Activated naive CD8-positive, alpha-beta T cell treated with anti-CD3 and anti-CD28 coated beads for 36 hours (primary cell): Measurements from ENCODE around the gene COL26A1. TPM values are rescaled to one million over a fixed set of nuclear protein-coding genes. Genes with fewer than 3 reads are reported as not detected.
"Not testable (repeated sequence)": the region's sequence is repeated elsewhere in the genome, so short reads cannot be mapped to it uniquely, and the experiment has no call there.

Experiments used
- DNase-seq: peaks from one replicate; pipeline ENCODE4 v3.0.0; 2021
- H3K27ac Mint-ChIP-seq: one replicate; pipeline ENCODE4 v1.8.0; 2022; ENCODE audit warnings: mild to moderate bottlenecking, moderate library complexity, mixed read lengths
- H3K27me3 Mint-ChIP-seq: one replicate; pipeline ENCODE4 v1.8.0; 2022; ENCODE audit warnings: mild to moderate bottlenecking, mixed read lengths
- H3K36me3 Mint-ChIP-seq: one replicate; pipeline ENCODE4 v1.8.0; 2021; ENCODE audit warnings: mild to moderate bottlenecking, mixed read lengths
- H3K4me1 Mint-ChIP-seq: one replicate; pipeline ENCODE4 v1.8.0; 2021; ENCODE audit warnings: mixed read lengths
- H3K4me3 Mint-ChIP-seq: one replicate; pipeline ENCODE4 v1.8.0; 2022; ENCODE audit warnings: mild to moderate bottlenecking, moderate library complexity, mixed read lengths
- H3K9me3 Mint-ChIP-seq: one replicate; pipeline ENCODE4 v1.8.0; 2022; ENCODE audit warnings: mixed read lengths
- total RNA-seq, 2 experiments: library from RNA; stranded (reverse); gene quantifications; one replicate each; pipeline ENCODE4 v1.2.3, GENCODE V29; 2021

COL26A1 gene
- total RNA-seq, 2 experiments from 2014 or later, result not detected

- Mint-ChIP-seq H3K4me3 (no peak overlapping the region), H3K36me3 (no peaks in the 10 kb centered on the region), H3K9me3 (no peaks in the 10 kb centered on the region), H3K27ac (no peak overlapping the region), H3K4me1 (no peaks in the 10 kb centered on the region), H3K27me3 (peaks cover 25% of the 10 kb centered on the region)
- DNase-seq, result no peak
These were observed 74.3 kb downstream of the COL26A1 start for GRCh38 chr7:101436857-101437576.

DNA sequence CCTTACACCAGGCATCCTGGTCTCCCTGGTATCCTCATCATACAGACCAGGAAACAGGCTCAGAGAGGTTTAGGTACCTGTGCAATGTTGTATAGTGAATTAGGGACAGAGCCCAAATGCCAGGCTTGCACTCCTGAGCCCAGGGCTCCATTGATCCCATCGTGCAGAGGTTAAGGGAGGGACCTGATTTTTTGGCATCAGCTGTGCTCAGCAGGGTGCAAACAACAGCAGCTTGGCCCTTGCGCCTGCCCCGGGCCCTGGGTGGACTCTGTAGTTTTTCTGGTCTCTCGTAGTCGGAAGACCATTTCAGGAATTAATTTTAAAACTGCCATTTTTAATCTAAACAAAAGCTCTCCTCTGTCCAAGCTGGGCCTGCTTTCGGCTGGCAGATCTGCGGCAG, 79.2 kb downstream of the COL26A1 start:
- H3K9me3 Mint-ChIP-seq, result no peaks in the 10 kb centered on the region
- no peak for DNase-seq
- H3K27ac Mint-ChIP-seq, result no peak overlapping the region
- H3K4me3 Mint-ChIP-seq, result no peak overlapping the region
- no peaks in the 10 kb centered on the region for H3K36me3 Mint-ChIP-seq
- H3K4me1 Mint-ChIP-seq, result no peaks in the 10 kb centered on the region
- peaks cover 7% of the 10 kb centered on the region for H3K27me3 Mint-ChIP-seq

- Mint-ChIP-seq H3K9me3 (no peaks in the 10 kb centered on the region), H3K4me3 (no peak overlapping the region), H3K36me3 (no peaks in the 10 kb centered on the region), H3K27me3 (peaks cover 5% of the 10 kb centered on the region), H3K4me1 (no peaks in the 10 kb centered on the region), H3K27ac (no peak overlapping the region)
- DNase-seq, result no peak
These were observed 79.9 kb downstream of the COL26A1 start for GRCh38 chr7:101442426-101443070.

GRCh38 chr7:101450064-101450463, 87.4 kb downstream of the COL26A1 start:
- Mint-ChIP-seq H3K4me3 (no peak overlapping the region), H3K4me1 (no peaks in the 10 kb centered on the region), H3K27ac (no peak overlapping the region), H3K27me3 (no peaks in the 10 kb centered on the region), H3K9me3 (no peaks in the 10 kb centered on the region), H3K36me3 (no peaks in the 10 kb centered on the region)
- DNase-seq, result no peak

GRCh38 chr7:101453617-101454016, 90.9 kb downstream of the COL26A1 start:
- H3K9me3 Mint-ChIP-seq, result no peaks in the 10 kb centered on the region

GRCh38 chr7:101457001-101457750, 94.5 kb downstream of the COL26A1 start:
- Mint-ChIP-seq H3K27ac (no peak overlapping the region), H3K27me3 (no peaks in the 10 kb centered on the region), H3K4me1 (no peaks in the 10 kb centered on the region), H3K36me3 (no peaks in the 10 kb centered on the region), H3K4me3 (no peak overlapping the region), H3K9me3 (no peaks in the 10 kb centered on the region)
- DNase-seq, result no peak

More at GRCh38 chr7:101453617-101454016, 90.9 kb downstream of the COL26A1 start:
- Mint-ChIP-seq H3K36me3 (no peaks in the 10 kb centered on the region), H3K27me3 (no peaks in the 10 kb centered on the region), H3K27ac (no peak overlapping the region), H3K4me3 (no peak overlapping the region), H3K4me1 (no peaks in the 10 kb centered on the region)
- DNase-seq, result no peak

DNA sequence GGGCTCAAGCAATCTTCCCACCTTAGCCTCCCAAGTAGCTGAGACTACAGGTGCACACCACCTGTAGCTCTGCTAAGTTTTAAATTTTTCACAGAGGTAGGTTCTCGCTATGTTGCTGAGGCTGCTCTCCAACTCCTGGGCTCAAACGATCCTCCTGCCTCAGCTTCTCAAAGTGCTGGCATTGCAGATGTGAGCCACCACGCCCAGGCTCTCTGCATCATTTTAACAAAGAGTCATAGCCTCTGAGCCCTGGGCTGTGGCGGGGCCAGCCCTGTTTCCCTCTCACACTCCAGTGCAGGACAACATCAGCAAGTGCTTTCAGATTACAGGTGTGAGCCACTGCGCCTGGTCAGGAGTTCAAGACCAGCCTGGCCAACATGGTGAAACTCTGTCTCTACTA, 102.5 kb downstream of the COL26A1 start:
- Mint-ChIP-seq H3K4me1 (peaks cover 2% of the 10 kb centered on the region), H3K4me3 (no peak overlapping the region), H3K36me3 (no peaks in the 10 kb centered on the region), H3K9me3 (no peaks in the 10 kb centered on the region), H3K27me3 (no peaks in the 10 kb centered on the region), H3K27ac (no peak overlapping the region)
- DNase-seq, result no peak

GRCh38 chr7:101465576-101466196, 103.0 kb downstream of the COL26A1 start:
- H3K27ac Mint-ChIP-seq, result no peak overlapping the region
- no peaks in the 10 kb centered on the region for H3K36me3 Mint-ChIP-seq
- H3K4me1 Mint-ChIP-seq, result peaks cover 2% of the 10 kb centered on the region
- H3K9me3 Mint-ChIP-seq, result no peaks in the 10 kb centered on the region
- no peaks in the 10 kb centered on the region for H3K27me3 Mint-ChIP-seq
- no peak for DNase-seq
- H3K4me3 Mint-ChIP-seq, result no peak overlapping the region

DNA sequence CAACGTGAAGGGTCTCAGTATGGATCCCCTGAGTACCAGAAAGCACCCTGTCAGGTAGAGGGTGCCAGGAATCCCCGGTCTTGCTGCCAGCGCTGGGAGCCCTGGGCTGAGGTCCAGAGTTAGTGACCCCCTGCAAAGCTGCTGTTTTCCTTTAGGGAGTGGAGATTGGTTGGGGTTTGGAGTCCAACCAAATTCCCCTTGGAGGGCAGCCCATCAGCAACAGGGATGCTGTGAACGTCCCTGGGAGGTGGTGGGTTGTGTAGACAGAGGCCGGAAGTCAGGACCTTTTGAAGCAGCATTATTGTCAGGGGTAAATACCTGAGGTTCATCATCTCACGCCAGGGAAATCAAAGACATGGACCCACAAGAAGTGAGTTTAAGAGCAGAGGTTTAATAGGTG, 104.2 kb downstream of the COL26A1 start:
- no peaks in the 10 kb centered on the region for H3K9me3 Mint-ChIP-seq
- H3K4me3 Mint-ChIP-seq, result no peak overlapping the region
- peaks cover 2% of the 10 kb centered on the region for H3K4me1 Mint-ChIP-seq
- H3K27me3 Mint-ChIP-seq, result no peaks in the 10 kb centered on the region
- H3K36me3 Mint-ChIP-seq, result no peaks in the 10 kb centered on the region
- H3K27ac Mint-ChIP-seq, result no peak overlapping the region
- no peak for DNase-seq

- no peaks in the 10 kb centered on the region for H3K36me3 Mint-ChIP-seq
- no peak overlapping the region for H3K4me3 Mint-ChIP-seq
- H3K4me1 Mint-ChIP-seq, result peaks cover 2% of the 10 kb centered on the region
- no peaks in the 10 kb centered on the region for H3K27me3 Mint-ChIP-seq
- no peak for DNase-seq
- no peaks in the 10 kb centered on the region for H3K9me3 Mint-ChIP-seq
- no peak overlapping the region for H3K27ac Mint-ChIP-seq
These were observed 106.0 kb downstream of the COL26A1 start for GRCh38 chr7:101468546-101469275.

DNA sequence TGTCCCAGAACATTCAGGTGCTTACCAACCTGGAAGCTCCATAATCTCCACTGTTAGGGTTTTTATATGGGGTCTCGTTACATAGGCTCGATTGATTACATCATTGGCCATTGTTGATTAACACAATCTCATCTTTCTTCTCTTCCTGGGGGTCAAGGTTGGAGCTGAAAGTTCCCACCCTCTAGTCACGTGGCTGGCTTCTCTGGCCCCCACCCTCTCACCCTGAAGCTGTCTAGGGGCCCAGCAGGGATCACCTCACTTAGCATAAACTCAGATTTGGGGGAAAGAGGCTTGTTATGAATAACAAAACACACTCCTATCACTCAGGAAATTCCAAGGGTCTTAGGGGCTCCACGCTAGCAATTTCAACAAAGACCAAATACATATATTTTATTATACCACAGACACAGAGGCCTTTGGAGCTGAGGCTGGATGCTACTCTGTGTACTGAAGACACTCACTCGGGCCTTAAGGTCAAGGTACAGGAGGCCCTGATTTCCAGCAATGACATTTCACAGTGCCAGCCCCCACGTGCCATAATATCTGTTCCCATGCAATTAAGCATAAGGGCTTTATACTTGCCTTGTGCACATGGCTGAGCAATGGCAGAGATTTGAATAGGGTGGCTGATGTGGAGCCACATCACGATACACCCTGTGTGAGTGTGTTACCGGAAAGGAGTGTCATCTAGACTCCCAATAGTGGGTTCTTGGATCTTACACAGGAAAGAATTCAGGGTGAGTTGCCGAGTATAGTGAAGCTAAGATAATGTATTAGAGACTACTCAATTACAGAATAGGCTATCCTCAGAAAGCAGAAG, 108.2 kb downstream of the COL26A1 start:
- no peaks in the 10 kb centered on the region for H3K27me3 Mint-ChIP-seq

GRCh38 chr7:101474178-101474577, 111.5 kb downstream of the COL26A1 start:
- Mint-ChIP-seq H3K27me3 (peaks cover 4% of the 10 kb centered on the region), H3K36me3 (peaks cover 3% of the 10 kb centered on the region)

More for the DNA sequence above, 108.2 kb downstream of the COL26A1 start:
- Mint-ChIP-seq H3K36me3 (no peaks in the 10 kb centered on the region), H3K9me3 (no peaks in the 10 kb centered on the region), H3K4me3 (no peak overlapping the region), H3K4me1 (no peaks in the 10 kb centered on the region), H3K27ac (no peak overlapping the region)
- DNase-seq, result no peak

GRCh38 chr7:101475691-101476090, 113.0 kb downstream of the COL26A1 start:
- peaks cover 13% of the 10 kb centered on the region for H3K9me3 Mint-ChIP-seq
- not testable (repeated sequence) for DNase-seq

More at GRCh38 chr7:101474178-101474577, 111.5 kb downstream of the COL26A1 start:
- Mint-ChIP-seq H3K4me1 (no peaks in the 10 kb centered on the region), H3K9me3 (peaks cover 5% of the 10 kb centered on the region), H3K27ac (no peak overlapping the region), H3K4me3 (no peak overlapping the region)
- DNase-seq, result no peak

DNA sequence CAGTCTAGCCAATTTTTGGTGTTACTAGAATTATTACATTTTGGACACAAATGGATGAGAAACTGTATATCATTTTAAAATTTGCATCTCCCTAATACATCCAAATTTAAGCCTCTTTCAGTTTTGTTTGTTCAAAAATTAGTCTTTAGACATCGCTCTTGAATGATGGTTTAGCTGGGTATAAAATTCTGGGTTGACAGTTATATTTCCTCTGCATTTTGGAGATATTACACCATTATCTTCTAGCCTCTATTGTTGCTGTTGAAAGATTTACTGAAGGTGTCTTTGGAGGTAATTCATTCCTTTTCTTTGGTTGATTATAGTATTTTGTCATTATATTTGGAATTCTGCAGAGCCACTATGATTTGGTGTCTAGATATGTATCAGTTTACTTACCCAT, 116.5 kb downstream of the COL26A1 start:
- Mint-ChIP-seq H3K27ac (no peak overlapping the region), H3K4me3 (no peak overlapping the region), H3K4me1 (no peaks in the 10 kb centered on the region), H3K36me3 (peaks cover 3% of the 10 kb centered on the region), H3K27me3 (peaks cover 7% of the 10 kb centered on the region), H3K9me3 (peaks cover 14% of the 10 kb centered on the region)
- no peak for DNase-seq

More at GRCh38 chr7:101475691-101476090, 113.0 kb downstream of the COL26A1 start:
- H3K4me1 Mint-ChIP-seq, H3K36me3 Mint-ChIP-seq, H3K27ac Mint-ChIP-seq, H3K4me3 Mint-ChIP-seq, H3K27me3 Mint-ChIP-seq: not testable (repeated sequence)
